Endothelial cell of umbilical vein (primary cell): Measurements from ENCODE around the gene SAA4. TPM values are rescaled to one million over a fixed set of nuclear protein-coding genes. Genes with fewer than 3 reads are reported as not detected.

Experiments used
- BruUV-seq: library from RNA; stranded (reverse); fragments of 400-500 nt; replicated peaks from 2 replicates; lab custom pipeline; 2021; lab: Mats Ljungman, UMichigan
- CTCF ChIA-PET: fragments of 300-600, 350-600 bp; sonication (Branson Sonifier 250); formaldehyde crosslinking; loops from one replicate; lab custom pipeline; 2021; ENCODE audit warnings: antibody characterized with exemption, inconsistent platforms; lab: Charles Lee
- POLR2A ChIA-PET: fragments of 300-600, 350-600 bp; sonication (Branson Sonifier 250); formaldehyde crosslinking; loops from one replicate; lab custom pipeline; 2021; ENCODE audit warnings: antibody characterized with exemption, inconsistent platforms; lab: Charles Lee
- DNase-seq: peaks from one replicate; pipeline ENCODE4 v3.0.0-alpha.2; 2011; ENCODE audit warnings: low read depth, low spot score
- FAIRE-seq: peaks from 2 replicates; lab custom pipeline; 2011; peaks lifted over from hg19 to GRCh38; lab: Jason Lieb, UNC
- H2AFZ ChIP-seq: 2 replicates; pipeline ENCODE4 v1.6.0; 2012; ENCODE audit warnings: low read depth, low read length, control low read depth, inconsistent platforms
- H3K27ac ChIP-seq: 2 replicates; pipeline ENCODE4 v1.5.1; 2011; ENCODE audit warnings: low read depth, mild to moderate bottlenecking, control low read depth, low read length, moderate library complexity; ENCODE audit not compliant: insufficient read depth
- H3K27me3 ChIP-seq, 2 experiments: 2 replicates each; pipeline versions ENCODE4 v1.6.0 to v1.6.1; 2011; ENCODE audit warnings: low read length in 2 of 2, mixed read lengths in 1 of 2; ENCODE audit not compliant: control insufficient read depth in 2 of 2, insufficient read depth in 2 of 2
- H3K36me3 ChIP-seq, 2 experiments: 2 replicates in 1 of 2; 3 replicates in 1 of 2; pipeline ENCODE4 v1.5.1; 2011; ENCODE audit warnings: low read length in 2 of 2, mild to moderate bottlenecking in 1 of 2, moderate library complexity in 1 of 2; ENCODE audit not compliant: control insufficient read depth in 2 of 2, insufficient read depth in 2 of 2; ENCODE audit errors: extremely low read depth in 1 of 2
- H3K4me1 ChIP-seq: 3 replicates; pipeline ENCODE4 v1.5.1; 2011; ENCODE audit warnings: mild to moderate bottlenecking, low read length; ENCODE audit not compliant: control insufficient read depth, insufficient read depth; ENCODE audit errors: extremely low read depth
- H3K4me2 ChIP-seq: 2 replicates; pipeline ENCODE4 v1.6.1; 2011; ENCODE audit warnings: low read length, control low read depth, mixed read lengths; ENCODE audit not compliant: insufficient read depth
- H3K4me3 ChIP-seq, 3 experiments: fragments of 200-600 bp in 1 of 3; sonication (generic), shearing (Covaris generic) in 1 of 3; replicated peaks in 1 of 3; 2 replicates each; pipeline ENCODE4 v1.5.1; 2011 to 2016; ENCODE audit warnings: control low read depth in 3 of 3, low read length in 3 of 3, mild to moderate bottlenecking in 2 of 3, inconsistent platforms in 1 of 3, low read depth in 1 of 3, moderate library complexity in 1 of 3; ENCODE audit not compliant: insufficient read depth in 1 of 3
- H3K79me2 ChIP-seq: 2 replicates; pipeline ENCODE4 v1.6.0; 2012; ENCODE audit warnings: low read length, inconsistent platforms; ENCODE audit not compliant: control insufficient read depth, insufficient read depth
- H3K9ac ChIP-seq: replicated peaks from 2 replicates; pipeline ENCODE3; 2011; ENCODE audit warnings: low read length, control low read depth; ENCODE audit not compliant: insufficient read depth; ENCODE audit errors: extremely low read depth
- H3K9me1 ChIP-seq: replicated peaks from 3 replicates; pipeline ENCODE4 v1.6.0; 2011; ENCODE audit warnings: mild to moderate bottlenecking, low read length; ENCODE audit not compliant: control insufficient read depth, insufficient read depth; ENCODE audit errors: extremely low read depth
- H3K9me3 ChIP-seq: replicated peaks from 2 replicates; pipeline ENCODE4 v1.5.1; 2012; ENCODE audit warnings: low read length, inconsistent platforms; ENCODE audit not compliant: control insufficient read depth, insufficient read depth
- H4K20me1 ChIP-seq: replicated peaks from 2 replicates; pipeline ENCODE3; 2011; ENCODE audit warnings: mild to moderate bottlenecking, low read length; ENCODE audit not compliant: control insufficient read depth, insufficient read depth; ENCODE audit errors: extremely low read depth
- EZH2 ChIP-seq: IDR thresholded peaks from 2 replicates; pipeline ENCODE4 v1.6.1; 2012; ENCODE audit warnings: borderline replicate concordance, low read depth, mild to moderate bottlenecking, moderate library complexity, low read length, inconsistent platforms; ENCODE audit not compliant: severe bottlenecking
- FOS ChIP-seq: IDR thresholded peaks from 2 replicates; pipeline ENCODE4 v1.6.1; 2011; ENCODE audit warnings: mild to moderate bottlenecking, low read length, moderate library complexity, borderline replicate concordance; ENCODE audit not compliant: insufficient read depth
- GATA2 ChIP-seq: IDR thresholded peaks from 2 replicates; pipeline ENCODE4 v1.7.0; 2011; ENCODE audit warnings: low read depth, mild to moderate bottlenecking, moderate library complexity, mixed read lengths, low read length; ENCODE audit not compliant: insufficient read length, insufficient read depth
- JUN ChIP-seq: IDR thresholded peaks from 2 replicates; pipeline ENCODE4 v1.6.1; 2011; ENCODE audit warnings: borderline replicate concordance, low read depth; ENCODE audit not compliant: insufficient read length, insufficient read depth
- MYC ChIP-seq: IDR thresholded peaks from one replicate; pipeline ENCODE4 v1.6.1; 2011; ENCODE audit warnings: mild to moderate bottlenecking, low read depth, low read length
- POLR2A ChIP-seq: IDR thresholded peaks from 2 replicates; pipeline ENCODE4 v1.6.1; 2012; ENCODE audit warnings: low read depth, mild to moderate bottlenecking, control low read depth, low read length
- POLR2AphosphoS5 ChIP-seq: IDR thresholded peaks from 2 replicates; pipeline ENCODE4 v1.6.1; 2012; ENCODE audit warnings: low read depth, mild to moderate bottlenecking, control low read depth, low read length, moderate library complexity; ENCODE audit not compliant: insufficient read depth
- dilution Hi-C: fragments of 300-500 bp; cut with MboI; formaldehyde crosslinking; loops from one replicate; pipeline ENCODE4 v1.15.0; 2019; ENCODE audit warnings: low sequenced_read_pairs; ENCODE audit not compliant: extremely low pct_ligation_motif_present
- intact Hi-C: fragments of 100-400 bp; cut with micrococcal nuclease; formaldehyde crosslinking; loops from one replicate; pipeline ENCODE4 v1.10.0; 2022
- polyA plus RNA-seq, 4 experiments: library from polyadenylated mRNA; depleted of rRNA in 3 of 4; stranded (reverse) in 3 of 4; unstranded in 1 of 4; fragments of >200 nt; gene quantifications; 2 replicates each; pipeline versions ENCODE4 v1.2.1 to v1.2.3, GENCODE V29; 2011 to 2012; ENCODE audit warnings: missing spikeins in 1 of 4
- total RNA-seq: library from RNA; stranded (reverse); gene quantifications from 2 replicates; pipeline ENCODE4 v1.2.3, GENCODE V29; 2021
- TF ChIP-seq, protein P1 (sequence below): IDR thresholded peaks from 2 replicates; pipeline ENCODE4 v1.6.1; 2011; ENCODE audit not compliant: insufficient read depth, insufficient read length
- TF ChIP-seq, protein P2 (sequence below), 2 donors: IDR thresholded peaks; 1 replicate in 1 of 2; 2 replicates in 1 of 2; pipeline ENCODE4 v1.5.1; 2011; ENCODE audit warnings: low read length in 2 of 2, mild to moderate bottlenecking in 2 of 2, moderate library complexity in 2 of 2, control low read depth in 1 of 2, inconsistent platforms in 1 of 2, low read depth in 1 of 2; ENCODE audit not compliant: insufficient read depth in 1 of 2; ENCODE audit errors: extremely low read depth in 1 of 2

Gene SAA4
- total and polyA plus RNA-seq, 2 donors (not counting 3 experiments of a cell fraction or from before 2014, with no cell fraction given), result not detected

GRCh38 chr11:18196532-18196931 lies 40.1 kb downstream of the SAA4 start:
- Histone ChIP-seq H3K79me2 (no peaks in the 10 kb centered on the region), H3K27me3 (peaks cover 0 to 2% of the 10 kb centered on the region in 2 experiments), H3K4me2 (no peak overlapping the region), H2AFZ (no peak overlapping the region), H3K4me1 (no peaks in the 10 kb centered on the region), H3K9me1 (no peaks in the 10 kb centered on the region), H4K20me1 (no peaks in the 10 kb centered on the region), H3K4me3 (no peak overlapping the region), H3K27ac (no peak overlapping the region), H3K36me3 (no peaks in the 10 kb centered on the region), H3K9me3 (no peaks in the 10 kb centered on the region), H3K9ac (no peak overlapping the region)
- intact Hi-C loops (no loop called here), dilution Hi-C loops (no loop called here)
- BruUV-seq, result no TSS peak
- DNase-seq (no peak), FAIRE-seq (no peak)
- ChIA-PET POLR2A (no interaction called here), CTCF (interaction anchor here (1.2 kb wide), 1 partner anchor 9 kb away, joined by 3 read pairs; no protein-coding TSS in a partner anchor)
- TF ChIP-seq EZH2, result no peak
- TF ChIP-seq POLR2AphosphoS5, result no peak
- TF ChIP-seq FOS, result no peak
- no peak for TF ChIP-seq MYC
- TF ChIP-seq, protein P1, sequence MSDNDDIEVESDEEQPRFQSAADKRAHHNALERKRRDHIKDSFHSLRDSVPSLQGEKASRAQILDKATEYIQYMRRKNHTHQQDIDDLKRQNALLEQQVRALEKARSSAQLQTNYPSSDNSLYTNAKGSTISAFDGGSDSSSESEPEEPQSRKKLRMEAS, result no peak
- no peak for TF ChIP-seq JUN
- no peak for TF ChIP-seq POLR2A
- TF ChIP-seq, protein P2, sequence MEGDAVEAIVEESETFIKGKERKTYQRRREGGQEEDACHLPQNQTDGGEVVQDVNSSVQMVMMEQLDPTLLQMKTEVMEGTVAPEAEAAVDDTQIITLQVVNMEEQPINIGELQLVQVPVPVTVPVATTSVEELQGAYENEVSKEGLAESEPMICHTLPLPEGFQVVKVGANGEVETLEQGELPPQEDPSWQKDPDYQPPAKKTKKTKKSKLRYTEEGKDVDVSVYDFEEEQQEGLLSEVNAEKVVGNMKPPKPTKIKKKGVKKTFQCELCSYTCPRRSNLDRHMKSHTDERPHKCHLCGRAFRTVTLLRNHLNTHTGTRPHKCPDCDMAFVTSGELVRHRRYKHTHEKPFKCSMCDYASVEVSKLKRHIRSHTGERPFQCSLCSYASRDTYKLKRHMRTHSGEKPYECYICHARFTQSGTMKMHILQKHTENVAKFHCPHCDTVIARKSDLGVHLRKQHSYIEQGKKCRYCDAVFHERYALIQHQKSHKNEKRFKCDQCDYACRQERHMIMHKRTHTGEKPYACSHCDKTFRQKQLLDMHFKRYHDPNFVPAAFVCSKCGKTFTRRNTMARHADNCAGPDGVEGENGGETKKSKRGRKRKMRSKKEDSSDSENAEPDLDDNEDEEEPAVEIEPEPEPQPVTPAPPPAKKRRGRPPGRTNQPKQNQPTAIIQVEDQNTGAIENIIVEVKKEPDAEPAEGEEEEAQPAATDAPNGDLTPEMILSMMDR (IDR thresholded peaks at IDR 0.05; ENCODE audit: extremely low read depth in 1 of 2, insufficient read depth in 1 of 2, low read depth in 1 of 2, low read length in 2 of 2), result no peak
- TF ChIP-seq GATA2, result no peak
